Spleen (tissue), 11 donors: ENCODE results near the gene CLTA. TPM values are rescaled to one million over a fixed set of nuclear protein-coding genes. Genes with fewer than 3 reads are reported as not detected.

Experiments used
- DNase-seq: peaks from one replicate; pipeline ENCODE4 v3.0.0-alpha.2; 2020
- H3K27ac ChIP-seq, 8 donors: fragments of 200-600 bp; sonication (generic) in 7 of 8; 1 replicate in 4 of 8; 2 replicates in 4 of 8; pipeline versions ENCODE4 v1.5.0 to v1.8.0; 2016 to 2021; ENCODE audit warnings: inconsistent platforms in 4 of 8, mild to moderate bottlenecking in 4 of 8, moderate library complexity in 1 of 8
- H3K27me3 ChIP-seq, 7 donors: fragments of 200-600 bp; sonication (generic) in 6 of 7; replicated peaks in 1 of 7; 1 replicate in 4 of 7; 2 replicates in 3 of 7; pipeline versions ENCODE4 v1.5.0 to v1.8.0; 2016 to 2021; ENCODE audit warnings: inconsistent platforms in 3 of 7, mild to moderate bottlenecking in 1 of 7
- H3K36me3 ChIP-seq, 6 donors: fragments of 200-600 bp; sonication (generic) in 5 of 6; 1 replicate in 4 of 6; 2 replicates in 2 of 6; pipeline versions ENCODE4 v1.5.0 to v1.8.0; 2016 to 2021; ENCODE audit warnings: inconsistent platforms in 2 of 6
- H3K4me1 ChIP-seq, 6 donors: fragments of 200-600 bp; sonication (generic) in 5 of 6; 1 replicate in 3 of 6; 2 replicates in 3 of 6; pipeline versions ENCODE4 v1.5.0 to v1.8.0; 2016 to 2021; ENCODE audit warnings: inconsistent platforms in 3 of 6
- H3K4me3 ChIP-seq, 8 donors: fragments of 200-600 bp; sonication (generic) in 7 of 8; 1 replicate in 4 of 8; 2 replicates in 4 of 8; pipeline versions ENCODE4 v1.5.0 to v1.8.0; 2016 to 2021; ENCODE audit warnings: inconsistent platforms in 4 of 8, mild to moderate bottlenecking in 4 of 8, moderate library complexity in 2 of 8
- H3K9me3 ChIP-seq, 8 donors: fragments of 200-600 bp; sonication (generic) in 7 of 8; 1 replicate in 4 of 8; 2 replicates in 4 of 8; pipeline versions ENCODE4 v1.5.0 to v1.8.0; 2016 to 2021; ENCODE audit warnings: inconsistent platforms in 4 of 8
- CTCF ChIP-seq, 11 experiments: fragments of 200-600 bp in 7 of 11; fragments of 450-650 bp in 4 of 11; sonication (generic) in 4 of 11; IDR thresholded peaks in 8 of 11; conservative IDR thresholded peaks in 3 of 11; 1 replicate in 7 of 11; 2 replicates in 4 of 11; pipeline versions ENCODE4 v1.4.0 to v1.8.0; 2016 to 2021; ENCODE audit warnings: antibody characterized with exemption in 11 of 11, inconsistent platforms in 4 of 11, mild to moderate bottlenecking in 1 of 11
- POLR2A ChIP-seq, 3 donors: fragments of 450-650 bp; IDR thresholded peaks; one replicate each; pipeline ENCODE4 v1.5.1; 2017; ENCODE audit warnings: antibody characterized with exemption in 3 of 3, mild to moderate bottlenecking in 1 of 3
- POLR2AphosphoS5 ChIP-seq, 3 donors: sonication (generic); formaldehyde crosslinking; IDR thresholded peaks; one replicate each; pipeline ENCODE4 v1.5.1; 2017; ENCODE audit warnings: antibody characterized with exemption in 3 of 3
- WGBS, 5 donors: extraction: QIAGEN DNeasy Blood & Tissue Kit in 3 of 5; methylation state at CpG; one replicate each; pipeline versions ENCODE4 v1.1.5 to v1.1.7; 2013 to 2018; 5-methylcytosine and 5-hydroxymethylcytosine counted together
- intact Hi-C: fragments of 100-400 bp; cut with DNase I; formaldehyde crosslinking; loops from one replicate; pipeline ENCODE4 v1.15.0; 2023; ENCODE audit warnings: low total_unique reads
- polyA plus RNA-seq, 3 donors: library from polyadenylated mRNA; stranded (reverse); fragments of 200-250 nt; gene quantifications; one replicate each; pipeline ENCODE4 v1.2.1, GENCODE V29; 2013
- total RNA-seq, 7 donors: library from RNA; depleted of rRNA in 3 of 7; stranded (reverse); fragments of >200 nt in 3 of 7; fragmentation: NEBNext Ultra II Directional in 4 of 7; extraction: Animal tissue kit (Norgen Biotek cat#: 25700) in 4 of 7; gene quantifications; one replicate each; pipeline versions ENCODE4 v1.1.0 to v1.2.1, GENCODE V29; 2016 to 2021
- donor health status: healthy with polysubstance abuse.
- donor health status: DM: no; HTN: no; CAD: no; lungs with moderate emphysema.
- donor health status: DM: no; HTN: no; CAD: no.
- donor health status: Bipolar disorder and iron deficiency.
- donor health status: healthy.
- donor health status: DM: no; HTN: no; CAD: no.
- donor health status: DM: yes; HTN: yes; CAD: no.

Gene CLTA
- total and polyA plus RNA-seq, 10 donors: 92.0 to 176 (median 137) TPM

- WGBS, 5 donors: 74 to 93% (median 88%) methylated on average over 1 of the region's 1 CpG
- H3K36me3 ChIP-seq: peaks cover 0 to 41% (median 17%) of the 10 kb centered on the region in 6 donors
- TF ChIP-seq CTCF (IDR thresholded peaks at IDR 0.05 in 8 of 11, conservative IDR thresholded peaks at IDR 0.05 in 3 of 11): no peak
- no peak for TF ChIP-seq POLR2A (IDR thresholded peaks at IDR 0.05)
- no peak for TF ChIP-seq POLR2AphosphoS5 (IDR thresholded peaks at IDR 0.05)
- no peak overlapping the region for H3K27ac ChIP-seq
- DNase-seq: no peak
- no peak overlapping the region for H3K4me3 ChIP-seq
- no peaks in the 10 kb centered on the region for H3K27me3 ChIP-seq
- peaks cover 5 to 35% (median 14%) of the 10 kb centered on the region in 6 donors for H3K4me1 ChIP-seq
- no peaks in the 10 kb centered on the region for H3K9me3 ChIP-seq
- intact Hi-C loops: no loop called here
Observed at GRCh38 chr9:36250079-36250478, 59.4 kb downstream of the CLTA start.

GRCh38 chr9:36251428-36251827, 60.7 kb downstream of the CLTA start:
- peaks cover 0 to 27% (median 4%) of the 10 kb centered on the region in 6 donors for H3K36me3 ChIP-seq
- WGBS, 5 donors: 65 to 97% (median 94%) methylated on average over 1 of the region's 1 CpG
- H3K4me3 ChIP-seq: no peak overlapping the region
- no peaks in the 10 kb centered on the region for H3K27me3 ChIP-seq
- peaks cover 5 to 43% (median 14%) of the 10 kb centered on the region in 6 donors for H3K4me1 ChIP-seq
- intact Hi-C loops: no loop called here
- DNase-seq: no peak
- no peak overlapping the region for H3K27ac ChIP-seq
- no peak for TF ChIP-seq CTCF (IDR thresholded peaks at IDR 0.05 in 8 of 11, conservative IDR thresholded peaks at IDR 0.05 in 3 of 11)
- TF ChIP-seq POLR2AphosphoS5 (IDR thresholded peaks at IDR 0.05): no peak
- TF ChIP-seq POLR2A (IDR thresholded peaks at IDR 0.05): no peak
- no peaks in the 10 kb centered on the region for H3K9me3 ChIP-seq

- intact Hi-C loops: no loop called here
- peaks cover 0 to 29% (median 18%) of the 10 kb centered on the region in 6 donors for H3K4me1 ChIP-seq
- DNase-seq: peak; percentile 100
Observed at GRCh38 chr9:36258208-36258995, 67.7 kb downstream of the CLTA start, which contains the start of gene GNE. Gene GNE (minus strand): TSS chr9:36258448. CDS start chr9:36249355, 9,093 bp downstream.

More at GRCh38 chr9:36258208-36258995, 67.7 kb downstream of the CLTA start, which contains the start of gene GNE:
- H3K27me3 ChIP-seq: no peaks in the 10 kb centered on the region
- TF ChIP-seq POLR2A (IDR thresholded peaks at IDR 0.05) (peak; percentile 57 to 77 (median 67)), POLR2AphosphoS5 (IDR thresholded peaks at IDR 0.05) (peak; percentile 94 to 97 (median 95)), CTCF (IDR thresholded peaks at IDR 0.05 in 8 of 11, conservative IDR thresholded peaks at IDR 0.05 in 3 of 11) (peak in 1 of 11 experiments; percentile 12)
- WGBS, 5 donors: 1 to 3% (median 2%) methylated on average over 45 to 73 of the region's 73 CpGs
- H3K9me3 ChIP-seq: no peaks in the 10 kb centered on the region
- H3K36me3 ChIP-seq: no peaks in the 10 kb centered on the region
- H3K4me3 ChIP-seq: peak within 1 kb of the TSS; percentile 74 to 97 (median 88)
- H3K27ac ChIP-seq: peak within 1 kb of the TSS; percentile 94 to 99 (median 98)
